Measurements from ENCODE around the gene ATG9B.

DNA sequence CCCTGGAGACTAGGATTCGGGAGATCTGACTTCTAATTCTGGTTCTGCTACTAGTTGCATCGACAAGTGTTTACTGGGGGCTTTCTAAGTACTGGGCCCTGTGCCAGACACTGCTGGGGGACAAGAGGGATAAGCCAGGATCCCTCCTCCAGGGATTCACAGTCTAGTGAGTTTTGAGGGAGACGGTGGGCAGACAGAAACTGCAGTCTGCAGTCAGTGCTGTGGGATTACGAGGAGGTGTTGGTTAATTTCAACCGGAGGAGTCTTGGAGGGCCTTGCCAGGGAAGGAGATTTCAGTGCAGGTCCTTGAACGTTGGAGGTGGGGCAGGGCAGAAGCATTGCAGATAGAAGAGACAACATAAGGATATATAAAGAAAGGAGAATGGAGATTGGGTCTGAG lies 42.6 kb downstream of the ATG9B start:
- TF ChIP-seq, protein P1, sequence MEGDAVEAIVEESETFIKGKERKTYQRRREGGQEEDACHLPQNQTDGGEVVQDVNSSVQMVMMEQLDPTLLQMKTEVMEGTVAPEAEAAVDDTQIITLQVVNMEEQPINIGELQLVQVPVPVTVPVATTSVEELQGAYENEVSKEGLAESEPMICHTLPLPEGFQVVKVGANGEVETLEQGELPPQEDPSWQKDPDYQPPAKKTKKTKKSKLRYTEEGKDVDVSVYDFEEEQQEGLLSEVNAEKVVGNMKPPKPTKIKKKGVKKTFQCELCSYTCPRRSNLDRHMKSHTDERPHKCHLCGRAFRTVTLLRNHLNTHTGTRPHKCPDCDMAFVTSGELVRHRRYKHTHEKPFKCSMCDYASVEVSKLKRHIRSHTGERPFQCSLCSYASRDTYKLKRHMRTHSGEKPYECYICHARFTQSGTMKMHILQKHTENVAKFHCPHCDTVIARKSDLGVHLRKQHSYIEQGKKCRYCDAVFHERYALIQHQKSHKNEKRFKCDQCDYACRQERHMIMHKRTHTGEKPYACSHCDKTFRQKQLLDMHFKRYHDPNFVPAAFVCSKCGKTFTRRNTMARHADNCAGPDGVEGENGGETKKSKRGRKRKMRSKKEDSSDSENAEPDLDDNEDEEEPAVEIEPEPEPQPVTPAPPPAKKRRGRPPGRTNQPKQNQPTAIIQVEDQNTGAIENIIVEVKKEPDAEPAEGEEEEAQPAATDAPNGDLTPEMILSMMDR (IDR thresholded peaks at IDR 0.05 in 2 of 3, conservative IDR thresholded peaks at IDR 0.05 in 1 of 3; ENCODE audit: borderline replicate concordance in 1 of 3, insufficient read depth in 1 of 3, low read depth in 2 of 3, low read length in 2 of 3) = no peak
- TF ChIP-seq TCF7L2 (IDR thresholded peaks at IDR 0.05; ENCODE audit: borderline replicate concordance, extremely low read depth, insufficient read depth, insufficient read length) (no peak), JUND (IDR thresholded peaks at IDR 0.05) (no peak), EZH2 (IDR thresholded peaks at IDR 0.05) (no peak), POLR2A (IDR thresholded peaks at IDR 0.05; ENCODE audit: borderline replicate concordance, extremely low read depth, insufficient read depth, insufficient read length) (no peak), SP1 (IDR thresholded peaks at IDR 0.05; ENCODE audit: low read depth) (no peak)
- TF ChIP-seq, protein P2, sequence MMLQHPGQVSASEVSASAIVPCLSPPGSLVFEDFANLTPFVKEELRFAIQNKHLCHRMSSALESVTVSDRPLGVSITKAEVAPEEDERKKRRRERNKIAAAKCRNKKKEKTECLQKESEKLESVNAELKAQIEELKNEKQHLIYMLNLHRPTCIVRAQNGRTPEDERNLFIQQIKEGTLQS (IDR thresholded peaks at IDR 0.05) = no peak
